ENCODE data around the gene WDR18. TPM values are rescaled to one million over a fixed set of nuclear protein-coding genes. Genes with fewer than 3 reads are reported as not detected.

Gene WDR18
- total RNA-seq, 1 donor from 2014 or later = 21.9 TPM

DNA sequence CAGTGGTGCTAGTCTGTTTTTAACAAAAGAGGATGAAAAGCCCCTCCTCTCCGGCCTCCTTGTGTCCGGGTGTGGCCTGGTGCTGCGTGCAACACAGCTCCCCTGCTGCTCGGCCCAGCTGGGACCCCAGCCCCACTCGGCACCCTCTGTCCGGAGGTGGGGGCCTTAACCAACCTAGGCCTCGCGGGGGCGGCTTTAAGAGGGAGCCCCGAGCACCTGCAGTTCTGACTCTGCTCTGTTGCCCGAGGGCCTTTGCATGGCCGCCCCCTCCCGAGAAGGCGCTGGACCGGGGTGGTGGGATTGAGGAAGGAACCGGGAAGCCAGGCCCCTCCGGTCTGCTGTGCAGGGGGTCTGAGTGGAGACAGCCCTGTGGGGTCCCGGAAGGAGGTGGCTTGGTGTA, 10.4 kb downstream of the WDR18 start:
- Histone ChIP-seq H3K4me1 (peaks cover 13% of the 10 kb centered on the region), H3K27ac (no peak overlapping the region), H3K9me3 (no peaks in the 10 kb centered on the region), H3K4me3 (no peak overlapping the region), H3K36me3 (peaks cover 20% of the 10 kb centered on the region), H3K27me3 (peaks cover 41% of the 10 kb centered on the region)
- ATAC-seq (no peak), DNase-seq (no peak)
- intact Hi-C loops (cut with DNase I) = no loop called here
- TF ChIP-seq CTCF (IDR thresholded peaks at IDR 0.05) = no peak

DNA sequence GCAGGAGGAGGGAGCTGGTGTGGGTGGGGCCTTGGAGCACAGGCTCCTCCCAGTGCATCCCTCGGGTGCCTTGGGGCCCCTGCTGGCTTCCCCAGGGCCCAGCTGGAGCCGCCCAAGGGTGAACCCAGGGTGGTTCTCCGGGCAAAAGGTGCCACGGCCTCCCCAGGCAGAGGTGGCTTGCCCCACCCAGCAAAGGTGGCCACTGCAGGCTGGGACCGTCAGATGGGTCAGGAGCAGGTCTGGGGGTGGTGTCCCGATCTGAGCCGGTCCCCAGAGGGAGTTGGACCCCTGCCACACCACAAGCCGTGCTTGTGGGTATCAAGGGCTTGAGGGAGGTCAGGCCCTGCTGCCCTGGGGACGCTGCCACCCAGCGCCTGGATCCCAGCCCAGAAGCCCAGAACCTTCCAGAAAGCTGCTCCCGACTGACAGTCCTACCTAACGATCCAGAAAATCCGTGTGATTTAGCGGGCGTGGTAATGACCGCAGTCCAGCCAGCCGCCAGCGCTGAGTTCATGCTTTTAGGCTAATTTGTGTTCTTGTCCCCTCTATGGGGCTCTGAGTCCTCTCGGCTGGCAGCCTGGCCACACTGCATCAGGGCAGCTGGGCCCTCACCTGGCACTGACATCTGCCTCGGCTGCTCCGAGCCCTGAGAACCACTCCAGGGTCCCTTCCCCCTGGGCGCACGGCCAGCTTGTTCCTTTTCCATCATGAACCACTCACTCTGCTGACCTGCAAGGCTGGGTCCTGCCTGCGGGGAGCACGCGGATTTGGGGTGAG, 11.1 kb downstream of the WDR18 start:
- peak; percentile 21 for ATAC-seq

DNA sequence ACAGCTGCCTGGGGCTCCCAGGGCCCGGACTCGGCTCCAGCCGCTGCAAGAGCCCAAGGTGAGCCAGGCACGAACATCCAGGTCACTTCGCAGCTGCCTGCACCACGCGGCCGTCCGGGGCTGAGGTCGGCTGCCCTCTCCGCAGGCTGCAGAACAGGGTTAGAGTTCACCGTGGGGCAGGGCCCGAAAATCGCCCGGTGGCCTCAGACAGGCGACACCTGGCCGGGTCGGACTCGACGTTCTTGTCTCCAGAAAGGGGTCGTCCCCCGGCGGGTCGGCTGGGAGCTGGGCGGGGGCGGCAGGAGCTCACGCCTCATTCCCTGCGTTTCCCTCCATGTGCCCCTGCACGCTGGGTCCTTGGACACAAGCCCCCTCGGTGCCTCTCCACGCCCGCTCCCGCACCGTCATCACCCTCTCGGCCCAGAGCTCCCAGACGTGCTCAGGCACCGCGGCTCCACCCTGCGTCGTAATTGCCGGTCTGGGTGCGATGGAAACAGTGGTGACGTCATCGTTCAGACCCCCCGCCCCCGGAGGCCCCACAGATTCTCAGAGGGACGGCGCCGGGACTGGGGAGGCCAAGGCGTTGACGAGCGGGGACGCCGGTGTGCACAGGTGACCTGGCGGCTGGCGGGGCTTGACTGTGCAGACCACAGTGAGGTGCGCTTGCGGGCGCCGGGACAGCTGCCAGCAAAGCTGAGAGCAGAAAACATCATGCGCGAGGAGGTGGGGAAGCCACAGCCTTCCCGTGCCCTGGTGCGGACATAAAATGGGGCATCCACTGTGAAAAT, 12.1 kb downstream of the WDR18 start:
- H3K27ac ChIP-seq = no peak overlapping the region
- peak; percentile 4 for ATAC-seq

More for the DNA sequence above, 11.1 kb downstream of the WDR18 start:
- no peak overlapping the region for H3K4me3 ChIP-seq
- intact Hi-C loops (cut with DNase I) = no loop called here
- no peak for TF ChIP-seq CTCF (IDR thresholded peaks at IDR 0.05)
- peaks cover 49% of the 10 kb centered on the region for H3K27me3 ChIP-seq
- peaks cover 13% of the 10 kb centered on the region for H3K4me1 ChIP-seq
- peaks cover 13% of the 10 kb centered on the region for H3K36me3 ChIP-seq
- H3K9me3 ChIP-seq = no peaks in the 10 kb centered on the region
- DNase-seq = peak; percentile 84
- peak overlapping the region; percentile 24 for H3K27ac ChIP-seq

DNA sequence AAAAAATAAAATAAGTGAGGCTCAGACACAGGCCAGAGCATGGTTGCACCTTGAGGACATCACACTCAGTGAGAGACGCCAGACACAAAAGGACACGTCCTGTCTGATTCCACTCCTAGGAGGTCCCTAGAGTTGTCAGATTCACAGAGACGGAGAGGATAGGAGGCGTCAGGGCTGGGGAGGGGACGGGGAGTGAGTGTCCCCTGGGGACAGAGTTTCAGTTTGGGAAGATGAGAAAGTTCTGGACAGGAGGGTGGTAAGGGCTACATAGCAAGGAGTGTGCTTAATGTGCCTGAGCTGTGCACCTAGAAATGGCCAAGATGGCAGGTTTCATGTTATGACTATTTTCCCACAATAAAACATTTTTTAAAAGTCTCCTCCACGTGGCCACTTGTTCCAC, 13.9 kb downstream of the WDR18 start:
- Histone ChIP-seq H3K27me3 (peaks cover 68% of the 10 kb centered on the region), H3K4me3 (no peak overlapping the region), H3K27ac (no peak overlapping the region), H3K9me3 (no peaks in the 10 kb centered on the region), H3K36me3 (peaks cover 5% of the 10 kb centered on the region), H3K4me1 (peaks cover 23% of the 10 kb centered on the region)
- TF ChIP-seq CTCF (IDR thresholded peaks at IDR 0.05) = no peak
- intact Hi-C loops (cut with DNase I) = no loop called here
- ATAC-seq (no peak), DNase-seq (no peak)

More for the DNA sequence above, 12.1 kb downstream of the WDR18 start:
- intact Hi-C loops (cut with DNase I) = no loop called here
- no peaks in the 10 kb centered on the region for H3K9me3 ChIP-seq
- peaks cover 56% of the 10 kb centered on the region for H3K27me3 ChIP-seq
- H3K4me3 ChIP-seq = no peak overlapping the region
- H3K4me1 ChIP-seq = peaks cover 17% of the 10 kb centered on the region
- peaks cover 9% of the 10 kb centered on the region for H3K36me3 ChIP-seq
- no peak for TF ChIP-seq CTCF (IDR thresholded peaks at IDR 0.05)
- no peak for DNase-seq

GRCh38 chr19:999379-999719, 15.2 kb downstream of the WDR18 start:
- Histone ChIP-seq H3K27me3 (peaks cover 75% of the 10 kb centered on the region), H3K4me3 (no peak overlapping the region), H3K36me3 (peaks cover 1% of the 10 kb centered on the region), H3K27ac (no peak overlapping the region), H3K4me1 (peaks cover 23% of the 10 kb centered on the region), H3K9me3 (no peaks in the 10 kb centered on the region)
- intact Hi-C loops (cut with DNase I) = no loop called here
- no peak for ATAC-seq
- no peak for DNase-seq
- TF ChIP-seq CTCF (IDR thresholded peaks at IDR 0.05) = no peak
